Aorta (tissue), 5 donors: ENCODE results near the gene XXYLT1. TPM values are rescaled to one million over a fixed set of nuclear protein-coding genes. Genes with fewer than 3 reads are reported as not detected.

Experiments used
- ATAC-seq: fragments of 200-7000 bp; cut with Tn5 transposase; one replicate; pipeline ENCODE4 v1.9.1; 2022; ENCODE audit warnings: moderate library complexity; ENCODE audit not compliant: low FRiP score
- DNase-seq, 2 donors: peaks; one replicate each; pipeline ENCODE4 v3.0.0-alpha.2; 2020
- H3K27ac ChIP-seq, 2 donors: one replicate each; pipeline ENCODE4 v1.5.1; 2013; ENCODE audit warnings: low read length in 2 of 2, mild to moderate bottlenecking in 2 of 2, moderate library complexity in 2 of 2, control low read depth in 1 of 2, inconsistent platforms in 1 of 2, low read depth in 1 of 2
- H3K27me3 ChIP-seq, 2 donors: one replicate each; pipeline ENCODE4 v1.6.1; 2013; ENCODE audit warnings: control low read depth in 1 of 2, low read length in 1 of 2, mild to moderate bottlenecking in 1 of 2, moderate library complexity in 1 of 2; ENCODE audit not compliant: insufficient read depth in 2 of 2, control insufficient read depth in 1 of 2
- H3K36me3 ChIP-seq, 2 donors: one replicate each; pipeline ENCODE4 v1.6.1; 2013; ENCODE audit warnings: control low read depth in 1 of 2, low read length in 1 of 2, mild to moderate bottlenecking in 1 of 2; ENCODE audit not compliant: insufficient read depth in 2 of 2, control insufficient read depth in 1 of 2
- H3K4me1 ChIP-seq, 2 donors: one replicate each; pipeline ENCODE4 v1.6.1; 2013; ENCODE audit warnings: low read length in 2 of 2, control low read depth in 1 of 2, mild to moderate bottlenecking in 1 of 2, moderate library complexity in 1 of 2; ENCODE audit not compliant: insufficient read depth in 2 of 2, control insufficient read depth in 1 of 2
- H3K4me3 ChIP-seq, 2 donors: one replicate each; pipeline ENCODE4 v1.5.1; 2013; ENCODE audit warnings: low read length in 2 of 2, control low read depth in 1 of 2, mild to moderate bottlenecking in 1 of 2
- H3K9me3 ChIP-seq: one replicate; pipeline ENCODE4 v1.6.1; 2013; ENCODE audit warnings: mild to moderate bottlenecking, low read length; ENCODE audit not compliant: control insufficient read depth
- WGBS, 2 donors: extraction: QIAGEN DNeasy Blood & Tissue Kit; methylation state at CpG; one replicate each; pipeline ENCODE4 v1.1.7; 2013; 5-methylcytosine and 5-hydroxymethylcytosine counted together
- intact Hi-C, 2 donors: fragments of 100-400 bp; cut with DNase I; formaldehyde crosslinking; loops; one replicate each; pipeline versions ENCODE4 v1.14.2 to v1.15.0; 2022
- polyA plus RNA-seq, 2 donors: library from polyadenylated mRNA; stranded (reverse); fragments of 200-250 nt; gene quantifications; one replicate each; pipeline ENCODE4 v1.2.3, GENCODE V29; 2013
- total RNA-seq, 2 donors: library from RNA; stranded (reverse); fragmentation: NEBNext Ultra II Directional; extraction: Animal tissue kit (Norgen Biotek cat#: 25700); gene quantifications; one replicate each; pipeline ENCODE4 v1.2.1, GENCODE V29; 2021
- donor health status: healthy with polysubstance abuse.
- donor health status: Bipolar disorder and iron deficiency.
- donor health status: DM: no; HTN: no; CAD: no.
- donor health status: DM: no; HTN: no; CAD: no.
- donor health status: DM: yes; HTN: yes; CAD: no.

Gene XXYLT1
- total and polyA plus RNA-seq, 4 donors, result 2.3 to 15.0 (median 6.9) TPM

DNA sequence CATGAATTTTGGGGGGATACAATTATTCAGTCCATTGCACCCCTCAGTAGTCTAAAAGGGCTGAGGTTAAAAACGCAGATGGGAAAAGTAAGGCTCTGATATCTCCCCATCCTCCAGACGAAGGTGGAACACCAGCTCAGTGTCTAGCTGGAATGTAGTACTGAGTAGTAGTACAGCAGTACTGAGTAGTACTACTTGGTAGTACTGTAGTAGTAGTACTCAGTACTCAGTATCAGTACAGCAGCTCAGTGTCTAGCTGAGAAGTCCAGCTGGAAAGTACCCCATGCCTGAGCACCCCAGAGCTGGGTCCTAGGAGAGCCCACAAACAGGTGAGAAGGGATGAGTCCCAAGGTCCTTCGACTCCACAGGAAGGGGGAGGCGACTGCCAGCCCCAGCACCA lies 148.7 kb downstream of the XXYLT1 start:
- no peaks in the 10 kb centered on the region for H3K4me1 ChIP-seq
- H3K36me3 ChIP-seq, result no peaks in the 10 kb centered on the region
- no peak overlapping the region for H3K27ac ChIP-seq
- no peaks in the 10 kb centered on the region for H3K9me3 ChIP-seq
- intact Hi-C loops, result no loop called here
- DNase-seq (no peak), ATAC-seq (no peak)
- no peak overlapping the region for H3K4me3 ChIP-seq
- 93 to 95% methylated on average over 4 of the region's 4 CpGs for WGBS, 2 donors
- no peaks in the 10 kb centered on the region for H3K27me3 ChIP-seq

DNA sequence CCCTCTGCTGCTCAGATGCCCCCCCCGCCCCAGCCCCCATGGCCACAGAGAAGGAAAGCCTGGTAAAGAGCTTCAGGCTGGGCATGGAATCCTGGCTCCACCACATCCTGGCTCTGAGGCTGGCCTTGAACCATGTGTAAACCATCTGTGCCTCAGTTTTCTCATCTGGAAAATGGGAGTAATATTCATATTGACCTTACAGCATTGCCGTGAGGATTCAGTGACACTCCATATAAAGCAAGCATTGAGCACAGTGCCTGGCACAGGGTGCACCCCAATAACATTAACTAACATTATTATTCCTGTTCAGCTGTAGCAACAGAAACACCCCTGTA lies 150.7 kb downstream of the XXYLT1 start:
- Histone ChIP-seq H3K27me3 (no peaks in the 10 kb centered on the region), H3K9me3 (no peaks in the 10 kb centered on the region), H3K4me1 (no peaks in the 10 kb centered on the region), H3K36me3 (no peaks in the 10 kb centered on the region), H3K27ac (no peak overlapping the region), H3K4me3 (no peak overlapping the region)
- intact Hi-C loops, result no loop called here
- ATAC-seq, result no peak
- WGBS, 2 donors, result 98 to 100% methylated on average over 2 of the region's 2 CpGs
- DNase-seq, result no peak

DNA sequence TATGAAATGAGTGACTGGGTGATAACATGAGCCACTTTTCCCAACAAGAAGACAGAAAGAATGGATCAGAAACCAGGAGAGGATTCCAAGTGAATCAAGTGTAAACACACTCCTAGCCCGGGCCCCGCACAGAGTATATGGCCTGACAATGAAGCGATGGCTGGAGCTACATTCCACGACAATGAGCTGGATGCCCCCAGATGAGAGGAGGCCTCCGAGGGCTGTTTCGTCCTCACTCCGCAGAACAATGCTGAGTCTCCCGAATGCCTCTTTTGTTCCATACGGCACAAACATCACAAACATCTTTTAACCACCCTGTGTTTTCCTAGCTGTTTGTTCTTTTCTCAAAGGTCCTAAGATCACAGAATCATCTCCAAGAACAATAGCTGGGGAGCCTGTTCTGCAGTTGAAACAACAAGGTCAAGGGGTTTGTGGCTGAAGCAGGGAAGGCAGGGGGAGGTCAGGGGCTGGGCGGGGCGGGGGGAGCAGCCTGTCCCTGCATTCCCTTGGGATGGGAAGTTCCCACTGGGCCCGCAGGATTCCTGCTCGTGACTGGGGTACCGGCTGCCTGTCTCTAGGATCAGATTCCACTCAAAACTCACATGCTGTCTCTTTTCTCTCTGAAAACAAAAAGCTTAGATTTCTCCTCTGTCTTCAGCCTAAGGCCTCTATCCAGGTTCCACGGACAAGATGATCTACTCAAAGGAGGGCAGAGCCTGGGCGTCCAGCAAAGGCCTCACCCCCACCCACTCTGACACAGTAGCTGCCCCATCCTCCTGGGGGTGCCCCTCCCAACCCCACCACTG lies 151.3 kb downstream of the XXYLT1 start:
- no peaks in the 10 kb centered on the region for H3K27me3 ChIP-seq
- H3K4me3 ChIP-seq, result no peak overlapping the region
- H3K9me3 ChIP-seq, result no peaks in the 10 kb centered on the region
- no peaks in the 10 kb centered on the region for H3K36me3 ChIP-seq
- no peak for ATAC-seq
- no peak overlapping the region for H3K27ac ChIP-seq
- WGBS, 2 donors, result 86 to 88% methylated on average over 16 of the region's 16 CpGs
- H3K4me1 ChIP-seq, result no peaks in the 10 kb centered on the region
- intact Hi-C loops, result no loop called here
- DNase-seq, result no peak

DNA sequence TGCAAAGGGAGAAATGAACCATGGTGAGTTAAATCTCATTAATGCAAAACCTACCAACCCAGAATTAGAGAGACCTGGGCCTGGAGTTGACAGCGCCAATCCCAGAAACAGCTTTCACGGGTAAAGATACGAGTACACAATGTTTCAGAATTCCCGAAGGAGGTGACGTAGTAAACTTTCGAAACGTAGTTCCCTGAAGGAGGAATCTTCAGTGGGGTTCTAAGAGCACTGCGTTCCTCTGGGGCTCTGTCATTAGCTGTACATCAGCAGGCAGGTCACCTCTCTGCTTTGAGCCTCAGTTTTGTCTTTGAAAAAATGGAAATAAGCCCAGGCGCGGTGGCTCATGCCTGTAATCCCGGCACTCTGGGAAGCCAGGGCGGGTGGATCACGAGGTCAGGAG lies 152.3 kb downstream of the XXYLT1 start:
- H3K36me3 ChIP-seq, result no peaks in the 10 kb centered on the region
- DNase-seq (no peak), ATAC-seq (no peak)
- no peaks in the 10 kb centered on the region for H3K4me1 ChIP-seq
- intact Hi-C loops, result no loop called here
- no peak overlapping the region for H3K4me3 ChIP-seq
- no peaks in the 10 kb centered on the region for H3K9me3 ChIP-seq
- no peak overlapping the region for H3K27ac ChIP-seq
- 92 to 93% methylated on average over 13 of the region's 13 CpGs for WGBS, 2 donors
- no peaks in the 10 kb centered on the region for H3K27me3 ChIP-seq

DNA sequence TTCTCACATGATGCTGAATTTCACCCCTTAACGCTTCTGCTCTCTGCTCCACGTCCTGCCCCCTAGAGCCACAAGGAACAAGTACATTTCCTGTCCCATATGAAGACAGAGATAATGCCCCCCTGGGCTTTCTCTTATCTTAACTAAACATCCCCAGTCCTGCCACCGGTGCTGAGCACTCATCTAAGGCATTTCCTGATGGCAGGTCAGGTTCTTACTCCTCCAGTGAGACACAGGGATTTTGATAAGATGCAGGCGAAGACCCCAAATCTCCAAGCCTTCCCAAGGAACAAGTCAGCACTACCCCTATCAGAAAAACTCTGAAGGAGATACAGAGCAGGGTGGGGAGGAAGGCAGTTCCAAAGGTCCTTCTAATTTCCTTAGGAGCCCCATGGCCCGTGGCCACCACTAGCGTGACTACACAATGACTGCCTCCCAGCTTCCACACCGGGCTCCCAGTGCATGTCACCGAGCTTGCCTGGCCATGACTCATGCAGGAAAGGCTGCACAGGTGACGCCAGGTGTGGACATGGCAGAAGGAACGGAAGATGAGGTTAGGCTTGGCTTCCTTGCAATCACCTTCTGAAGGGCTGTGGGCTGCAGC lies 152.9 kb downstream of the XXYLT1 start:
- no peaks in the 10 kb centered on the region for H3K36me3 ChIP-seq
- WGBS, 2 donors, result 69 to 73% methylated on average over 10 of the region's 10 CpGs
- ATAC-seq, result no peak
- H3K27me3 ChIP-seq, result no peaks in the 10 kb centered on the region
- no peak for DNase-seq
- intact Hi-C loops, result no loop called here
- H3K9me3 ChIP-seq, result no peaks in the 10 kb centered on the region
- H3K27ac ChIP-seq, result no peak overlapping the region
- H3K4me3 ChIP-seq, result no peak overlapping the region
- H3K4me1 ChIP-seq, result no peaks in the 10 kb centered on the region

DNA sequence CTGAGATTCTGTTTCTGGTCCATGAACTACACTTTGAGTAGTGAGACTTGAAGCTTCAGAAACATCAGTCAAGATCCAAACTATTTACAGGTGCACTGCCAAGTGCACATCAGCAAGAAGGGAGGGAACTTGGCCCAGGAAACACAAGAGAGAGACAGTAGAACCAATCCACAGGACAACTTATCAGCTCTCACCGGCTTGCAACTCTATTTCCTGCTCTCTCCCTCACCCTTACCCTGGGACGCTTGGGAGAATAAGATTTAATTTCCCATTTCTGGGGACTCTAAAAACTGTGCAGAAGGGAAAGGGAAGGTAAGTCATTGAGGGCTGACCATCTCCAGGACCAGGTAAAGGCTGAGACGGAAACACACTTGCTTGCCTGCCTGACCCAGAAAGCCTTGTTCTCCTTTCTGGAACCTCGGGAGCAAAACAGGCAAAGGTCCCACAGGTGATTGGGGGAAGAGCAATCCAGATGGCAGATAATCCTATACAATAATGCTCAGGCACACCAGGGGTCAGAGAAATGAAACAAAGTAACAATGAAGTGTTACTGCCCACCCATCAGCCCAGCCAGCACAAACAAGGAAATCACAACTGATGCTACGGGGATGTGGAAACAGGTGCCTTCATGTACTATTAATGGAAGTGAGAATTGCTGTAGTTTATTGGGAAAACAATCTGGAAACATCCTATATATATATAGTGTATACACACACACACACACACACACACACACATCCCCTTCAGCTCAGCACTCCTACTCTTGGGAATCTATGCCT lies 154.4 kb downstream of the XXYLT1 start:
- Histone ChIP-seq H3K4me1 (no peaks in the 10 kb centered on the region), H3K27me3 (no peaks in the 10 kb centered on the region), H3K9me3 (no peaks in the 10 kb centered on the region), H3K4me3 (no peak overlapping the region), H3K27ac (no peak overlapping the region), H3K36me3 (no peaks in the 10 kb centered on the region)
- DNase-seq, result no peak
- no peak for ATAC-seq
- WGBS, 2 donors, result 82 to 87% methylated on average over 5 of the region's 5 CpGs
- intact Hi-C loops, result no loop called here

DNA sequence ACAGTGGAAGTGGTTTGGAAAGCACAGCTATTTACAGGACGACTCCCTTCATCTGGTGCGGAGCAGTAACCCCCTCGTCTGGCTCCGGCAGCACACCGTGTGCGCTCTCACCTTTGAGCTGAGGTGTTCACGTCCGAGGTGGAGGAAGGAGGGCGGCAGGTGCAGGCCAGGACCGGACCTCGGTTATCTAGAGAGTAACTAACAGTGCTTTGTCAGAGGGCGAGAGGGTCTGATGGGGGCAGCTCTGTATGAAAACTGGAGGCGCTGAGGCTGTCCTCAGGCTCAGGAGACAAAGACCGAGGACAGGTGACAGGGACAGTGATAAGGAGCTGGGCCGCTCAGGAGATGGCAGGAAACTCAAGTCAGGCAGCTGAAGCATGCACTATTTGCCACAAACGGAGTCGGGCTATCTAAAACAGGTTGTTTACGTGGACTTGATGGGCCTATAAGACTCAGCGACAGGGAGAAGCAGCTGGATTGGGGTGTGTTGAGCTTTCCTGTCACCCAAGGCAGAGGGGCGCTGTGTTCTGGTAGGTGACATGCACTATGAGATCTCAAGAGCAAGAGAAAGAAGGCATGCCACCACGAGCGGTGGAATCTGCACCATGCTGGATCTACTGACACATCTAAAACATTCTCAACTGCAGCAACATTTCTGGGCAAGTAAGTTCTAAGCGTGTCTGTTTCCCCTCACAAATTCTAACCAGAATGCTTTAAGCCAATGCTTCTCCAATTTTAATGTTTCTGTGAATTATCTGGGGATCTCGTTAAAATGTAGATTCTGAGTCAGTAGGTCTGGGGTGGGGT lies 155.2 kb downstream of the XXYLT1 start:
- Histone ChIP-seq H3K27me3 (no peaks in the 10 kb centered on the region), H3K36me3 (no peaks in the 10 kb centered on the region), H3K4me1 (no peaks in the 10 kb centered on the region), H3K9me3 (no peaks in the 10 kb centered on the region), H3K27ac (no peak overlapping the region), H3K4me3 (no peak overlapping the region)
- 89 to 92% methylated on average over 24 of the region's 24 CpGs for WGBS, 2 donors
- ATAC-seq, result no peak
- DNase-seq, result peak in 1 of 2 donors; percentile 71
- intact Hi-C loops, result no loop called here

DNA sequence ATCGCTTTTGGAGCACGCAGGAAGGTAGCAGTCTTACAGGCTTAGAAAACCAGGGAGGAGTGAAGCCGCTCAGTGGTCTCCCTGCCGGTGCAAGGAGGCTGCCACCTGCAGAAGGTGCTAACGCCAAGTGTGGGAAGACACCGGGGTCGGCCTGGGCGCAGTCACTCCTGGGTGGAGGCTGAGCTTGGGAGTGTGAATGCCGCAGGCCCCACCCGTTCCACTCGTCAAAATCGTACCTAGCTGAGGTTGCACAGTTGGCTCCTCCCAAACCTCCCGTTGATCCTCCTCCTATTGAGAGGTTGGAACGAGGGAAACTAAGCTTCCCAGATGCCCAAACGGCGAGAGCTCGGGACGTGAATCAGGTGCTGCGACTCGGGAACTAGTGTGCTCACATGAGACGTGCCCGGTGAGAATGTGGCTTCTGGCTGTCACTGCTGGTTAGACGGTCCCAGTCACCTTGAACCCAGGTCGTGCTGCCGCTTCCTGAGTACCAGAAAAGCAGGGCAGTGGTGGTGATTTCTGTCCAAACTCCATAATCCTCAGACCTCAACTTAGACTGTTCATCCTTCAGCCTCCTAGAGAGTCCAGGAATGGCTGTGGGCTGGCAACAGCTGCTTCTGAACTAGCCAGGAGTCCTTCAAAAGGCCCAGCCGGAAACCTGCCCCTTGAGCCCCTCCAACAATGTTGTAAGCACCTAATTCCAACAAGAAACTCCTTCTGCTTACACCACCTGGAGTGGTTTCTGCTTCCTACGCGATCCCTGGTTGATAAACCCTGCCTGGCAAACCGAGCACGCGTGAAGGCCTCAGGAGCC lies 156.0 kb downstream of the XXYLT1 start:
- no peaks in the 10 kb centered on the region for H3K36me3 ChIP-seq
- intact Hi-C loops, result no loop called here
- no peak overlapping the region for H3K27ac ChIP-seq
- no peak for ATAC-seq
- no peaks in the 10 kb centered on the region for H3K9me3 ChIP-seq
- no peaks in the 10 kb centered on the region for H3K27me3 ChIP-seq
- DNase-seq, result peak in 1 of 2 donors; percentile 57
- no peak overlapping the region for H3K4me3 ChIP-seq
- no peaks in the 10 kb centered on the region for H3K4me1 ChIP-seq
- 93% methylated on average over 31 of the region's 31 CpGs for WGBS, 2 donors
